Urinary bladder (tissue), 4 donors: ENCODE measurements around the gene ZNF385D. TPM values are rescaled to one million over a fixed set of nuclear protein-coding genes. Genes with fewer than 3 reads are reported as not detected.
"Not testable (repeated sequence)": the region's sequence is repeated elsewhere in the genome, so short reads cannot be mapped to it uniquely, and the experiment has no call there.

Experiments
- DNase-seq: peaks from one replicate; pipeline ENCODE4 v3.0.0-alpha.2; 2015; ENCODE audit errors: extremely low spot score
- H3K27ac ChIP-seq: one replicate; pipeline ENCODE4 v1.5.1; 2013; ENCODE audit warnings: low read depth, mild to moderate bottlenecking, moderate library complexity
- H3K36me3 ChIP-seq: one replicate; pipeline ENCODE4 v1.6.1; 2013; ENCODE audit warnings: mild to moderate bottlenecking, moderate library complexity; ENCODE audit not compliant: insufficient read depth
- H3K4me1 ChIP-seq: one replicate; pipeline ENCODE4 v1.6.1; 2013; ENCODE audit warnings: mild to moderate bottlenecking, moderate library complexity; ENCODE audit not compliant: insufficient read depth
- H3K4me3 ChIP-seq: one replicate; pipeline ENCODE4 v1.5.1; 2013; ENCODE audit warnings: low read depth, low read length
- WGBS: extraction: QIAGEN DNeasy Blood & Tissue Kit; methylation state at CpG from one replicate; pipeline ENCODE4 v1.1.7; 2013; 5-methylcytosine and 5-hydroxymethylcytosine counted together
- polyA plus RNA-seq: library from polyadenylated mRNA; stranded (reverse); fragments of 200-250 nt; gene quantifications from one replicate; pipeline ENCODE4 v1.2.3, GENCODE V29; 2013
- total RNA-seq: library from RNA; depleted of rRNA; stranded (reverse); fragments of >200 nt; gene quantifications from one replicate; pipeline ENCODE4 v1.2.3, GENCODE V29; 2014
- donor health status: healthy with polysubstance abuse.
- donor health status: healthy.

Gene ZNF385D
- total and polyA plus RNA-seq, 2 donors: 2.4 to 46.2 TPM

DNA sequence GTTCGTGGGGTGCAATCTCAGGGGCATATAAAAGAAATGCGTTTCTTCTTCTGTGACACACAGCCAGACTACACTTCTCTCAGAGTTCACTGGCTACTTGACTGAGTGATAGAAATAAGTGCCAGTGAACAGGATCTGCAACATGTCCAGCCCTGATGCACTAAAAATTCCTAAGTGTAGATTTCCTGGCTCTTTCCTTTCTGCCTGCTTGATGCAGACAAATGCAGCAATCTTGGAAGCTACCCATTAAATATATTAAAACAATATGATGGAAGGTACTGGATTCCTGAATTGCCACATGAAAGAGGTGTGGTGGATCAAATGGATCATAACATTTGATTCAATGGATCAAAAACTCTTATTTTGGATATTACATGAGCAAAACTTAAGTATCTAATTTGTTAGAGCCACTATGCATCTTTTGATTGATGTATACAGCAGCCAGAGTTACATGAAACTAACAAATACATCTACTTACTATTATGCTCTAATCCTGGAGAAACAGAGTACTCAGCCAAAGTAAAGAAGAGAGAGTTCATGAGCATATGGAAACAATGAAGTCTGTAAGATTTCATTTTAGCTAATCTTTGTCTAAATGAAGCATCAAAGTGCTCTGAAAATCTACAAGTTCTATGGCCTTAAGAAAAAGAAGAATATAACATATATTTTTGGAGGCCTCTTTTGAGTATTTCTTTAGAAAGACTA lies 222.6 kb downstream of the ZNF385D start:
- no peak for DNase-seq
- H3K4me3 ChIP-seq: no peak overlapping the region
- WGBS: 64% methylated on average over 2 of the region's 2 CpGs
- H3K36me3 ChIP-seq: no peaks in the 10 kb centered on the region
- H3K27ac ChIP-seq: no peak overlapping the region
- H3K4me1 ChIP-seq: no peaks in the 10 kb centered on the region

GRCh38 chr3:21526461-21526860 lies 224.5 kb downstream of the ZNF385D start:
- Histone ChIP-seq H3K27ac (no peak overlapping the region), H3K4me1 (no peaks in the 10 kb centered on the region), H3K36me3 (no peaks in the 10 kb centered on the region), H3K4me3 (no peak overlapping the region)
- WGBS: 96% methylated on average over 4 of the region's 4 CpGs
- DNase-seq: no peak

DNA sequence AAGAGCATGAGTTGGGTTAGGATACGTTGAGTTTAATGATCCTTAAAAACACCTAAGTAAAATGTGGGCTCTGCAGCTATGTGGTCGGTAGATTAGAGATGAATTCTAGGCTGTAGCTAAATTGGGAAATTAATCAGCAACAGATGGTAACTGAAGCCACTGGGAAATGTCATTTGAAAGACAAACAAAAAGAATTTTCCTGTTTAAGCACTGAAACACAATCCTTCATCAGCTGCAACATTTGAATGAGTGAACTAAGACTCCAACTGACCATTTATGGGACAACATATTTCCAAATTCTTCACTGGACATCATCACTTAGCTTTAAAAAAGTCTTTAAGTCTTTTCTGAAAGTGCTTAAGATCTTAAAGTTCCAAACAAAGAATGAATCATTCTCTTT lies 226.9 kb downstream of the ZNF385D start:
- Histone ChIP-seq H3K27ac (no peak overlapping the region), H3K36me3 (no peaks in the 10 kb centered on the region), H3K4me3 (no peak overlapping the region), H3K4me1 (no peaks in the 10 kb centered on the region)
- no peak for DNase-seq
- 48% methylated on average over 2 of the region's 2 CpGs for WGBS

DNA sequence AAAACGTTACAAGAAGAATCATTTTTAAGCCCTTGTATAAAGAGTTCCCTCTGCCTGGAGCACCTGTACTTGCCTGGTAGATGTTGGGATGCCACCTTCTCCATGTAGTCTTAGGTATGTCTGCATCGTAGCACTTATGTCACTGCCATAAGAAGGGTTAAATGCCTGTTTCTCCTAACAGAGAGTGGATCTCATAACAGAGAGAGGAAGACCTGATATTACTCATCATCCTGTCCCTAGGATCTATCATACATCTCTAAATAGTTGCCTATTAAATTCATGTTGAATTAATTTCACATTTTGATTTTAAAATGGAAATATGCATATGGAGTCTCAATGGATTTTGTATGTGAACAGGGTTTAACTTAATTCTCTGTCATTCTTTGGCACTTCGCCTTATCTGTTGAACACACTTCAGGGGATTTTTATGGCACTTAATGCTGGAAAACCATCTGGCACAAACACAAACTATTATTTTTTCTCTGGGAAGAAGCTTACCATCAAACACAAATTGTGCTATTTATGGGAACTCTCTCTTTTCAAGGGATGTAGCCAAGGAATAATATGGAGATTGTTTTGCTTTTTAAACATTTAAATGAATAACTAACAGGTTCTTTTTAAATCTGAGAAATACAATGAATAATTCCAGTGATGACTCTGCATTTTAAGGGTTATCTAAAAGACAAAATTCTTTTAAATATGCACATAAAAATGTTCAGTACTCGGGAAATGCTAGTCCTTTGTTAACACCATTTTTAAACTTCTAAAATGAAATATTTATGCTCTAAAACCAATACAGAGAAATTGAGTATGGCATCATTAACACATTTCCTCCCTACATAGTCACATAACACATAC lies 230.7 kb downstream of the ZNF385D start:
- WGBS: 45% methylated on average over 4 of the region's 4 CpGs
- DNase-seq: no peak
- Histone ChIP-seq H3K27ac (no peak overlapping the region), H3K4me3 (no peak overlapping the region), H3K36me3 (no peaks in the 10 kb centered on the region), H3K4me1 (no peaks in the 10 kb centered on the region)

DNA sequence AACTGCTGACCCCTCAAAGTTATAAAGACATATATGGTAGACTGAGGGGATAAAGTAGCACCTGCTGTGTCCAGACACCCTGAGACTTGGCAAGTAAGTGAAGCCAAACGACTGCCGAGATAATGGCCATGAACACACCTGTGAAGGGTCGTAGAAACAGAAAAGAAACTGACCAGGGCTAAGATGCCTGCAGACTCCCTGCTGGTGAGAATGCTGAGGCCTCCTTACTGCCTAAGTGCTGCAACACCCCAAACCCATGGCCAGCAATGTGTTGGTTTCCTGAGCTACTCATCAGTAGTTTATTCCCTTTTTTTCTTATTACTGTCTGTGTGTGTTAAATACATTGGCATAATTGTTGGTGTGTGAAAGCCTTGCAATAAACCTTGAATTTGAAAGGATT lies 233.8 kb downstream of the ZNF385D start:
- Histone ChIP-seq H3K36me3 (no peaks in the 10 kb centered on the region), H3K4me1 (no peaks in the 10 kb centered on the region), H3K27ac (no peak overlapping the region), H3K4me3 (no peak overlapping the region)
- DNase-seq: no peak
- 68% methylated on average over 3 of the region's 3 CpGs for WGBS

DNA sequence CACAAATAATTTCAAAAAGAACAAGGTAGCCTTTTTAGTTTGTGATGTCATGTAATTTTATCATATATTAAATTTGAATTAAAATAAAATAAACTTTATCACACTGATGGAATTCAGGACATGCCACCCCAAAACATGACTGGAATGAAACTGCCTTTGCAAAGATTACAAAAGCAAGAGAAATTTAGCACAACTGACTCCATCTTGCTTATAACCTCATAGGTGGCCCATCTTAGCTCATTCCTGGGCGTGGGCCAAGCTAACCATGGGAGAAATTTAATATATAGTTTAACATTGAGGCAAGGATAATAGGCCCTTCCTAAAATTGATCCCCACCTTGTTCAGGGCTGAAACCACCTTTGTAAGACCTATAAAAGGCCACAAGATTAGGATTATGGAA lies 235.6 kb downstream of the ZNF385D start:
- H3K4me1 ChIP-seq: no peaks in the 10 kb centered on the region
- no peak for DNase-seq
- 82% methylated on average over 1 of the region's 1 CpG for WGBS
- no peaks in the 10 kb centered on the region for H3K36me3 ChIP-seq
- H3K27ac ChIP-seq: no peak overlapping the region
- no peak overlapping the region for H3K4me3 ChIP-seq

- WGBS: 66% methylated on average over 5 of the region's 5 CpGs
- Histone ChIP-seq H3K27ac (no peak overlapping the region), H3K4me3 (no peak overlapping the region), H3K36me3 (no peaks in the 10 kb centered on the region), H3K4me1 (no peaks in the 10 kb centered on the region)
- no peak for DNase-seq
Observed at GRCh38 chr3:21509731-21510470, 241.1 kb downstream of the ZNF385D start.

DNA sequence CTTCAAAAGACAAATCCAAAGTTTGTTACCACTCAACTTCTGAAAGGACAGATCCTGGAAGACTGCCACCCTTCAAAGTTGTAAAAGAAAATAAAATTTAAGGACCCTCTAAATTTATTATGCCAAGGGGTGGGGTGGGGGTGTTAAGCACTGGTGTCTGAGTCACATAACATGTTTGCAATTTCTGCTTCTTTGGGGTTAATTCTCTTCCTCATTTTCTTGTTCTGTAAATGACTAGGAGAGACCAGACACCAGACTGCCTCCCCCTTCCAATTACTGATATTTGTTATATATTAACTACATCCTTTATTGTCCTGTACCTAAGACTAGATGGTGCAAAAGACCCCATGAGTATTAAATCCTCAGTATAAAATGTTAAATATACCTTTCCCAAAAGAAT lies 242.8 kb downstream of the ZNF385D start:
- no peak overlapping the region for H3K27ac ChIP-seq
- no peak for DNase-seq
- H3K4me3 ChIP-seq: no peak overlapping the region
- no peaks in the 10 kb centered on the region for H3K4me1 ChIP-seq
- no peaks in the 10 kb centered on the region for H3K36me3 ChIP-seq

GRCh38 chr3:21505711-21506460 lies 245.1 kb downstream of the ZNF385D start:
- no peak for DNase-seq
- WGBS: 58% methylated on average over 4 of the region's 4 CpGs

GRCh38 chr3:21502656-21503055 lies 248.4 kb downstream of the ZNF385D start:
- Histone ChIP-seq H3K27ac (no peak overlapping the region), H3K4me1 (no peaks in the 10 kb centered on the region), H3K4me3 (no peak overlapping the region), H3K36me3 (no peaks in the 10 kb centered on the region)
- 70% methylated on average over 1 of the region's 1 CpG for WGBS
- DNase-seq: no peak

More at GRCh38 chr3:21505711-21506460, 245.1 kb downstream of the ZNF385D start:
- Histone ChIP-seq H3K36me3 (no peaks in the 10 kb centered on the region), H3K4me3 (no peak overlapping the region), H3K27ac (no peak overlapping the region), H3K4me1 (no peaks in the 10 kb centered on the region)

DNA sequence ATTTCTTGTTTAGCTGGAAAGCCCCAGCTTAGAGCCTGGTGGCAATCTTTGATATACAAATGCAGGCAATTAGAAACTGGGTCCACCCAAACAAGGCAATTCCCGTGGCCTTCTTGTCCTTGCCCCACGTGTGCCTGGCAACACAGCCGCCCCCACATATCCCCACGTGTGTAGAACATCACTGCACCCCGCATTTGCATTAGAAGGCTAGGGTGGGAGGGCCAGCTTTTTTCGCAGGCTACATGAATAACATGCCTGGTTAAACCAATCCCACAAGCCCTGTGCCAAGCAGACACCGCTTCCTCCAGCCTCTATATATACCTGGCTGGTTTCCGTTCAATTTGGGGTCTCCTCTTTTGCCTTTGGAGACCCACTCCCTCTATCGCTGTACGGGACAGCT lies 250.2 kb downstream of the ZNF385D start:
- no peak for DNase-seq
- Histone ChIP-seq H3K36me3 (no peaks in the 10 kb centered on the region), H3K4me3 (no peak overlapping the region), H3K27ac (no peak overlapping the region), H3K4me1 (no peaks in the 10 kb centered on the region)
- whole genome bisulfite sequencing: 84% methylated on average over 10 of the region's 10 CpGs

DNA sequence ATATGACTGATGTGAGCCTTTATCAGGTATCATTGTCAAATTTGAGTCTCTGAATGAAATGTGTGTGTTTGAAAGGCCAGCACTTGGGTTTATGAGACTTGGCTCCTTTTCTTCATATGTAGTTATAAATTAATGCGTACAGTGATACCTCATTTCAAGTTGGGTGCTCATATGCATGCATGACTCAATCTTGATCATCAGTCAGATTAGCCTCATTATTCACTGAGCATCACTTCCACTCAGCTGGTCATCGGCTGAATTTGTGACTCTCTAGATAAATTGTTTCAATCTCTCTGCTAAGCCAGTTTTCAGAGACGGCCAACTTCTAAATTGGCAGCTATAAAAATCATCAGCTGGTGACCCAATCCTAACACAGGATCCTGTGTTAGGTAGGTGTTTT lies 260.3 kb downstream of the ZNF385D start:
- no CpG with 5 or more reads among the region's 3 CpGs for WGBS
- H3K27ac ChIP-seq, H3K4me1 ChIP-seq, DNase-seq, H3K4me3 ChIP-seq, H3K36me3 ChIP-seq: not testable (repeated sequence)

DNA sequence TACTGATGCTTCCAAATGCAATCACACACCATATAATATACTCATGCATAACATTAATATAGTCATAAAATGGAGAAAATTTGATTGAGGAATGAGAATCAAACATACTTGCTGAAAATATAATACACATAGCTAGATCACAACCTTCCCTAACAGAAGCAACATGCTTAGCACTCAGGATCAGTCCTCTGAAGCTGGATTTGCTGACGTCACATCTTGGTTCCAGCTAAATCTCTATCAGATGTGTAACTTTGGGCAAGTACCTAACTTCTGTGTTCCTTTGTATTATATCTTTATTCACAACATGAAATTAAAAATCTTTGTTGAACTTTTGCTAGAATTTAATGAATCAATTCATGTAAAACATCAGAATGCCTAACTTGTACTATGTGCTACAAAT lies 263.5 kb downstream of the ZNF385D start:
- H3K4me3 ChIP-seq: no peak overlapping the region
- 83% methylated on average over 1 of the region's 1 CpG for whole genome bisulfite sequencing
- no peaks in the 10 kb centered on the region for H3K36me3 ChIP-seq
- no peaks in the 10 kb centered on the region for H3K4me1 ChIP-seq
- DNase-seq: no peak
- no peak overlapping the region for H3K27ac ChIP-seq
